SK-N-MC (cell line): ENCODE data around the gene RECQL.

Experiments
- FOXP2 ChIP-seq: optimal IDR thresholded peaks from 2 replicates; pipeline ENCODE3; 2011; ENCODE audit warnings: mild to moderate bottlenecking, moderate library complexity; ENCODE audit not compliant: insufficient read depth; ENCODE audit errors: extremely low read length, control extremely low read depth
- POLR2AphosphoS5 ChIP-seq: IDR thresholded peaks from 2 replicates; pipeline ENCODE4 v1.6.1; 2012; ENCODE audit warnings: mild to moderate bottlenecking, low read depth, low read length, borderline replicate concordance

DNA sequence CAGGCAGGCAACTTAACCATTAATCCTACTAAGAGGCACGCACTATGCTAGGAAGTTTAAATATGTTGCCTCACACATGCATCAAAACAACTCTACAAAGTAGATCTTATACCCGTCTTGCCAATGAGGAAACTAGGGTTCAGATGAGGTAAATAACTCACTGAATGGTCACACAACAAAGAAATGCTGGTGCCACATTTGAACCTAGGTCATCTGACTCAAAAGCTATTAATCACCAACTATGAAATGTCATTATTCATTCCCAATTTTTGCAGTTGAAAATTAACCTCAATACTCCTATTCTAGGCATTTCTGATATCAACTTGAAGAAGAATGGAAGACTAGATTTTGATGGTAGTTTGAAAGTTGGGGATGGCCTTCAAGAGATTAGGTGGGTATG lies 66.7 kb downstream of the RECQL start:
- TF ChIP-seq POLR2AphosphoS5 (no peak), FOXP2 (no peak)
